Neutrophil (primary cell): ENCODE measurements around the gene NXNL2.

Experiments used
- H3K27ac ChIP-seq: fragments of 200-600 bp; sonication (generic); 2 replicates; pipeline ENCODE4 v1.5.1; 2016; ENCODE audit warnings: mild to moderate bottlenecking, moderate library complexity
- H3K27me3 ChIP-seq: fragments of 200-600 bp; sonication (generic); 2 replicates; pipeline ENCODE4 v1.6.0; 2016; ENCODE audit warnings: mild to moderate bottlenecking
- H3K36me3 ChIP-seq: fragments of 200-600 bp; sonication (generic); 2 replicates; pipeline ENCODE4 v1.5.1; 2017
- H3K4me1 ChIP-seq, 2 experiments: fragments of 200-600 bp in 1 of 2; sonication (generic) in 1 of 2; 1 replicate in 1 of 2; 2 replicates in 1 of 2; pipeline versions ENCODE4 v1.5.1 to v1.6.1; 2013 to 2016; ENCODE audit warnings: low read depth in 1 of 2, low read length in 1 of 2, mild to moderate bottlenecking in 1 of 2, moderate library complexity in 1 of 2; ENCODE audit not compliant: control insufficient read depth in 1 of 2, insufficient read depth in 1 of 2
- H3K4me3 ChIP-seq, 2 experiments: fragments of 200-600 bp in 1 of 2; sonication (generic) in 1 of 2; 1 replicate in 1 of 2; 2 replicates in 1 of 2; pipeline ENCODE4 v1.5.1; 2013 to 2016; ENCODE audit warnings: low read depth in 1 of 2, low read length in 1 of 2, mild to moderate bottlenecking in 1 of 2, moderate library complexity in 1 of 2
- H3K9me3 ChIP-seq: fragments of 200-600 bp; sonication (generic); 2 replicates; pipeline ENCODE4 v1.5.1; 2016
- TF ChIP-seq, protein P1 (sequence below): fragments of 200-600 bp; sonication (generic); IDR thresholded peaks from 2 replicates; pipeline ENCODE4 v1.5.1; 2016; ENCODE audit warnings: antibody characterized with exemption

The NXNL2 gene

DNA sequence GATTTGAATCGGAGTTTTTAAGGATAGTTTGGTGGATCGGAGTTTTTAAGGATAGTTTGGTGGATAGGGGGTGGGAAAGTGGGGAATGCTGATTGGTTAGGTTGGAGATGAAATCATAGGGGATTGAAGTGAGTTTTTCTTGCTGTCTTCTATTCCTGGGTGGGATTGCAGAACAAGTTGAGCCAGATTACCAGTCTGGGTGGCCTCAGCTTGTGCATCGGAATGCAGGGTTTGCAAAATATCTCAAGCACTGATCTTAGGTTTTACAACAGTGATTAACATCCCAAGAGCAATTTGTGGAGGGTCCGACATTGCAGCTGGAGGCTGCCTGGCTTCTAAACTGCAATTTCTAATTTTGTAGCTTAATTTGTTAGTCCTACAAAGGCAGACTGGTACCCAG lies 23.1 kb upstream of the NXNL2 start:
- no peak overlapping the region for H3K4me3 ChIP-seq
- H3K36me3 ChIP-seq = no peaks in the 10 kb centered on the region
- no peak overlapping the region for H3K27ac ChIP-seq
- H3K4me1 ChIP-seq = no peaks in the 10 kb centered on the region
- TF ChIP-seq, protein P1, sequence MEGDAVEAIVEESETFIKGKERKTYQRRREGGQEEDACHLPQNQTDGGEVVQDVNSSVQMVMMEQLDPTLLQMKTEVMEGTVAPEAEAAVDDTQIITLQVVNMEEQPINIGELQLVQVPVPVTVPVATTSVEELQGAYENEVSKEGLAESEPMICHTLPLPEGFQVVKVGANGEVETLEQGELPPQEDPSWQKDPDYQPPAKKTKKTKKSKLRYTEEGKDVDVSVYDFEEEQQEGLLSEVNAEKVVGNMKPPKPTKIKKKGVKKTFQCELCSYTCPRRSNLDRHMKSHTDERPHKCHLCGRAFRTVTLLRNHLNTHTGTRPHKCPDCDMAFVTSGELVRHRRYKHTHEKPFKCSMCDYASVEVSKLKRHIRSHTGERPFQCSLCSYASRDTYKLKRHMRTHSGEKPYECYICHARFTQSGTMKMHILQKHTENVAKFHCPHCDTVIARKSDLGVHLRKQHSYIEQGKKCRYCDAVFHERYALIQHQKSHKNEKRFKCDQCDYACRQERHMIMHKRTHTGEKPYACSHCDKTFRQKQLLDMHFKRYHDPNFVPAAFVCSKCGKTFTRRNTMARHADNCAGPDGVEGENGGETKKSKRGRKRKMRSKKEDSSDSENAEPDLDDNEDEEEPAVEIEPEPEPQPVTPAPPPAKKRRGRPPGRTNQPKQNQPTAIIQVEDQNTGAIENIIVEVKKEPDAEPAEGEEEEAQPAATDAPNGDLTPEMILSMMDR = no peak
- no peaks in the 10 kb centered on the region for H3K9me3 ChIP-seq
- H3K27me3 ChIP-seq = no peaks in the 10 kb centered on the region

DNA sequence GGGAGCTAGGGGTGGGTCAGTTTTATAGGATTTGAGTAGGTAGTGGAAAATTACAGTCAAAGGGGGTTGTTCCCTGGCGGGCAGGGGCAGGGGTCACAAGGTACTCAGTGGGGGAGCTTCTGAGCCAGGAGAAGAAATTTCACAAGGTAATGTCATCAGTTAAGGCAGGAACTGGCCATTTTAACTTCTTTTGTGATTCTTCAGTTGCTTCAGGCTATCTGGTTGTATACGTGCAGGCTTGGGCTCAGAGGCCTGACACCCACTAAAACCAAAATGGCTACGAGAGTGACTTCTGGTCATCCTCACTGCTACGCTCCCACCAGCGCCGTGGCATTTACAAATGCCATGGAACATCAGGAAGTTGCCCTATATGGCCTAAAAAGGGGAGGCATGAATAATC lies 20.7 kb upstream of the NXNL2 start:
- TF ChIP-seq, protein P1 = no peak
- Histone ChIP-seq H3K36me3 (no peaks in the 10 kb centered on the region), H3K4me3 (no peak overlapping the region), H3K27ac (no peak overlapping the region), H3K4me1 (no peaks in the 10 kb centered on the region), H3K27me3 (no peaks in the 10 kb centered on the region), H3K9me3 (no peaks in the 10 kb centered on the region)

DNA sequence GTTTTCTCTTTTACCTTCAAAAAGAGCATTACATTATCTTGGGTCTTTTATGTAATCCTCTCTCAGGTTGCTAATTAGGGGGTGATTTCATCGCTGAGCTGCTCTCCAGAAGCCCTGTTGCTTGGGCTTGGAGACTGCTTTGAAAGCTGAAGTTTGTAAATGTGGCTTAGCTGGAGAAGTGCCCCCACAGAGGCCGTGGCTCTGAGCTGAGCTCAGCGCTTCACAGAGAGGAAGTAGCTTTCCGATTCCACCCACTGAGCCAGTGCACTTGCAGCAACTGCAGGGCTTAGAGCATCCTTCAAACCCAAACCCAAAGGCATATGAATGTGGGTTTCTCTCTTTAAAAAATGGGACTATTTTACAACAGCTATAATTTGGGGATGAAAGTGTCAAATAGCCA lies 13.7 kb upstream of the NXNL2 start:
- no peak overlapping the region for H3K27ac ChIP-seq
- peaks cover 6% of the 10 kb centered on the region for H3K27me3 ChIP-seq
- H3K4me3 ChIP-seq = no peak overlapping the region
- no peaks in the 10 kb centered on the region for H3K36me3 ChIP-seq
- TF ChIP-seq, protein P1 = no peak
- no peaks in the 10 kb centered on the region for H3K9me3 ChIP-seq
- H3K4me1 ChIP-seq = no peaks in the 10 kb centered on the region

DNA sequence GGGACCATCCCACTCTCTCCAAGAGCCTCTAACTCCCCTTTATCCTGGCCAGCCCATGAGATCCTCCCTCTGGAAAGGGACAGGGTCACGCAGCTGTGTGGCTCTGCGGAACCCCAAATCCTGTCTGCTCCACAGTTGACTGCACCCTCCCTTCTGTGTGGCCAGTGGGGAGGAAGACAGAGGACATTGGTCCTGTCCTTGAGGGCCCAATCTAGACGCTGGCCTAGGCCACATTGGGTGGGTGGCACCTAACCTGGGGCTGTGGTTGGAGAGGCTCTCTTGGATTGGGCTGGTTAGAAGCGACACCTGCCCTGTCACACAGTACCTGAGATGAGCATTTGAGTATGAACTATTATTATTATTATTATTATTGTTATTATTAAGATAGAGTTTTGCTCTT lies 12.6 kb upstream of the NXNL2 start:
- no peaks in the 10 kb centered on the region for H3K4me1 ChIP-seq
- H3K27ac ChIP-seq = no peak overlapping the region
- no peaks in the 10 kb centered on the region for H3K9me3 ChIP-seq
- H3K27me3 ChIP-seq = peaks cover 6% of the 10 kb centered on the region
- TF ChIP-seq, protein P1 = no peak
- no peaks in the 10 kb centered on the region for H3K36me3 ChIP-seq
- H3K4me3 ChIP-seq = no peak overlapping the region

DNA sequence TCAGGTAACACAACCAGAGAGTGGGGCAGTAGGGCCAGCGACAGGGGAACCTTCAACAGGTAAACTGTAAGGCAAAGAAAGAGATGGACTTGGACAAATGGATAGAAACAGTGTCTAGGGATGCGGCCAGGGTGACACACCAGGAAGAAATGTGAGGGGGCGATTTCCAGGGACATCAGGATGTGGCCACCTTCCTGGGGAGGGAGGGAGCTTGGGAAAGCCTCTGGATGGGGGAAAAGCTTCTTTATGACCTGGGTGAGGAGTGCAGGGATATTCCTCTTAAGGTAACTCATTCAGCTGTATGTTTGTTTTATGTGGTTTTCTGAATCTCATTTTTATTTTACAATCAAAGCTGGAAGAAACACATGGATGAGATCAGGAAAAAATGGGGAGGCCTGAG lies 11.9 kb upstream of the NXNL2 start:
- Histone ChIP-seq H3K27me3 (peaks cover 6% of the 10 kb centered on the region), H3K4me1 (no peaks in the 10 kb centered on the region), H3K4me3 (no peak overlapping the region), H3K36me3 (no peaks in the 10 kb centered on the region), H3K27ac (no peak overlapping the region), H3K9me3 (no peaks in the 10 kb centered on the region)
- TF ChIP-seq, protein P1 = no peak

DNA sequence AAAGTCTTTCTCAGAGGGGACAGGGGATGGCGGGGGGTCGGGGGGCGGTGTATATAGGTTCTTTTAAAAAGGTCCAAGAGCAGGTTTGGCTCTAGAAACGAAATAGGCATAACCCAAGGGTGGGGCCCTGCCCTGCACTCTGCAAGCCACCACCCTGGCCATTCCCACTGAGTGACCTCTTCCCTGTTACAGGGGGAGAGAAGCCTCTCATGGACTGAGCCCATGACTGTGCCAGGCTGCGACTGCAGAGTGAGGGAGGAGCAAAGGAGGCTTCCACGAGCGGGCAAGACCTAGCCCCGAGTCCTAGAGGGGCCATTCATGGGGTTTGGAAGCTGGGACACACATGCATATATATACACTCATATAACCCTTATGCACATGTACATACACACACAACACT lies 10.1 kb upstream of the NXNL2 start:
- Histone ChIP-seq H3K36me3 (no peaks in the 10 kb centered on the region), H3K27me3 (peaks cover 6% of the 10 kb centered on the region), H3K9me3 (no peaks in the 10 kb centered on the region), H3K4me1 (no peaks in the 10 kb centered on the region), H3K27ac (no peak overlapping the region), H3K4me3 (no peak overlapping the region)
- TF ChIP-seq, protein P1 = no peak
